CD4-positive, alpha-beta memory T cell (primary cell): ENCODE data around the gene ADAMTSL3. TPM values are rescaled to one million over a fixed set of nuclear protein-coding genes. Genes with fewer than 3 reads are reported as not detected.

Experiments used
- CTCF ChIA-PET: fragments of 350-600 bp; sonication (Branson Sonifier 250); formaldehyde crosslinking; loops from one replicate; lab custom pipeline; 2021; ENCODE audit warnings: inconsistent platforms; ENCODE audit not compliant: partially characterized antibody; lab: Charles Lee
- POLR2A ChIA-PET: fragments of 350-600 bp; sonication (Branson Sonifier 250); formaldehyde crosslinking; loops from one replicate; lab custom pipeline; 2021; ENCODE audit not compliant: partially characterized antibody; lab: Charles Lee
- DNase-seq, 5 donors: peaks; one replicate each; pipeline versions ENCODE4 v3.0.0 to v3.0.0-alpha.2; 2020 to 2022; ENCODE audit warnings: mixed read lengths in 1 of 5
- H3K27ac ChIP-seq: one replicate; pipeline ENCODE4 v1.7.0; 2013; ENCODE audit warnings: low read depth, low read length
- H3K27me3 ChIP-seq: 2 replicates; pipeline ENCODE4 v1.7.0; 2013; ENCODE audit warnings: mild to moderate bottlenecking, low read length, moderate library complexity; ENCODE audit not compliant: insufficient read depth
- H3K36me3 ChIP-seq: 2 replicates; pipeline ENCODE4 v1.7.0; 2013; ENCODE audit warnings: mild to moderate bottlenecking, low read length, moderate library complexity; ENCODE audit not compliant: insufficient read depth
- H3K4me1 ChIP-seq: 2 replicates; pipeline ENCODE4 v1.7.0; 2013; ENCODE audit warnings: mild to moderate bottlenecking, low read length, moderate library complexity; ENCODE audit not compliant: insufficient read depth
- H3K4me3 ChIP-seq, 2 donors: one replicate each; pipeline ENCODE4 v1.7.0; 2013; ENCODE audit warnings: low read length in 2 of 2, mild to moderate bottlenecking in 1 of 2
- H3K9me3 ChIP-seq, 2 donors: one replicate each; pipeline ENCODE4 v1.7.0; 2013; ENCODE audit warnings: low read length in 2 of 2, control low read depth in 1 of 2; ENCODE audit not compliant: control insufficient read depth in 1 of 2
- H3K27ac Mint-ChIP-seq, 7 donors: one replicate each; pipeline ENCODE4 v1.8.0; 2020 to 2021; ENCODE audit warnings: mixed read lengths in 7 of 7, mild to moderate bottlenecking in 6 of 7, inconsistent platforms in 3 of 7, moderate library complexity in 3 of 7
- H3K27me3 Mint-ChIP-seq, 2 donors: one replicate each; pipeline ENCODE4 v1.8.0; 2020 to 2021; ENCODE audit warnings: mixed read lengths in 2 of 2
- H3K36me3 Mint-ChIP-seq, 2 donors: one replicate each; pipeline ENCODE4 v1.8.0; 2020 to 2021; ENCODE audit warnings: mixed read lengths in 2 of 2, inconsistent platforms in 1 of 2, mild to moderate bottlenecking in 1 of 2
- H3K4me1 Mint-ChIP-seq, 4 donors: one replicate each; pipeline ENCODE4 v1.8.0; 2020 to 2021; ENCODE audit warnings: mixed read lengths in 4 of 4, mild to moderate bottlenecking in 1 of 4
- H3K4me3 Mint-ChIP-seq, 8 donors: one replicate each; pipeline ENCODE4 v1.8.0; 2020 to 2021; ENCODE audit warnings: mixed read lengths in 8 of 8, mild to moderate bottlenecking in 7 of 8, moderate library complexity in 6 of 8, inconsistent platforms in 3 of 8
- H3K9me3 Mint-ChIP-seq, 8 donors: one replicate each; pipeline ENCODE4 v1.8.0; 2020 to 2021; ENCODE audit warnings: mixed read lengths in 8 of 8, mild to moderate bottlenecking in 5 of 8, inconsistent platforms in 3 of 8, moderate library complexity in 1 of 8
- intact Hi-C: fragments of 100-400 bp; cut with micrococcal nuclease; formaldehyde crosslinking; loops from one replicate; pipeline ENCODE4 v1.15.1; 2023
- polyA plus RNA-seq, 2 donors: library from polyadenylated mRNA; unstranded; fragments of 300-500 nt; fragmentation: Illumina TruSeq; gene quantifications; one replicate each; pipeline ENCODE4 v1.2.3, GENCODE V29; 2021
- total RNA-seq, 2 experiments: library from RNA; stranded (reverse); gene quantifications; one replicate each; pipeline ENCODE4 v1.2.3, GENCODE V29; 2021

The ADAMTSL3 gene
- total and polyA plus RNA-seq, 4 experiments from 2014 or later: not detected

- Mint-ChIP-seq H3K27me3 (peaks cover 3 to 10% of the 10 kb centered on the region in 2 donors), H3K9me3 (peaks cover 0 to 4% (median under 1%) of the 10 kb centered on the region in 8 donors), H3K36me3 (no peaks in the 10 kb centered on the region), H3K4me3 (no peak overlapping the region), H3K27ac (no peak overlapping the region), H3K4me1 (no peaks in the 10 kb centered on the region)
- H3K36me3 ChIP-seq: no peaks in the 10 kb centered on the region
- H3K4me3 ChIP-seq: no peak overlapping the region
- POLR2A ChIA-PET: no interaction called here
- no peak for DNase-seq
- intact Hi-C loops: no loop called here
- H3K27ac ChIP-seq: no peak overlapping the region
- H3K27me3 ChIP-seq: no peaks in the 10 kb centered on the region
- no peaks in the 10 kb centered on the region for H3K4me1 ChIP-seq
- CTCF ChIA-PET: no interaction called here
- no peaks in the 10 kb centered on the region for H3K9me3 ChIP-seq
Measured at GRCh38 chr15:83911345-83911744, 257.4 kb downstream of the ADAMTSL3 start.

- ChIA-PET CTCF (no interaction called here), POLR2A (no interaction called here)
- peaks cover 0 to 4% (median under 1%) of the 10 kb centered on the region in 8 donors for H3K9me3 Mint-ChIP-seq
- Histone ChIP-seq H3K4me1 (no peaks in the 10 kb centered on the region), H3K4me3 (no peak overlapping the region), H3K27ac (no peak overlapping the region), H3K9me3 (no peaks in the 10 kb centered on the region), H3K27me3 (no peaks in the 10 kb centered on the region), H3K36me3 (no peaks in the 10 kb centered on the region)
- no peaks in the 10 kb centered on the region for H3K36me3 Mint-ChIP-seq
- H3K4me3 Mint-ChIP-seq: no peak overlapping the region
- intact Hi-C loops: no loop called here
- H3K4me1 Mint-ChIP-seq: no peaks in the 10 kb centered on the region
- DNase-seq: no peak
- H3K27me3 Mint-ChIP-seq: peaks cover 3 to 10% of the 10 kb centered on the region in 2 donors
- no peak overlapping the region for H3K27ac Mint-ChIP-seq
Measured at GRCh38 chr15:83912343-83912742, 258.4 kb downstream of the ADAMTSL3 start.

- CTCF ChIA-PET: no interaction called here
- Histone ChIP-seq H3K4me1 (no peaks in the 10 kb centered on the region), H3K27ac (no peak overlapping the region), H3K27me3 (no peaks in the 10 kb centered on the region), H3K4me3 (no peak overlapping the region), H3K9me3 (no peaks in the 10 kb centered on the region), H3K36me3 (no peaks in the 10 kb centered on the region)
- Mint-ChIP-seq H3K4me1 (no peaks in the 10 kb centered on the region), H3K9me3 (peaks cover 0 to 4% (median under 1%) of the 10 kb centered on the region in 8 donors), H3K27ac (no peak overlapping the region), H3K36me3 (no peaks in the 10 kb centered on the region), H3K27me3 (peaks cover 3 to 10% of the 10 kb centered on the region in 2 donors), H3K4me3 (no peak overlapping the region)
- intact Hi-C loops: no loop called here
- DNase-seq: no peak
- POLR2A ChIA-PET: no interaction called here
Measured at GRCh38 chr15:83913034-83913632, 259.2 kb downstream of the ADAMTSL3 start.

GRCh38 chr15:83914906-83915305 lies 261.0 kb downstream of the ADAMTSL3 start:
- Histone ChIP-seq H3K4me3 (no peak overlapping the region), H3K9me3 (no peaks in the 10 kb centered on the region), H3K27ac (no peak overlapping the region), H3K27me3 (no peaks in the 10 kb centered on the region), H3K4me1 (no peaks in the 10 kb centered on the region), H3K36me3 (no peaks in the 10 kb centered on the region)
- Mint-ChIP-seq H3K4me3 (no peak overlapping the region), H3K4me1 (peaks cover 0 to 9% (median 5%) of the 10 kb centered on the region in 4 donors), H3K27me3 (peaks cover 3 to 10% of the 10 kb centered on the region in 2 donors), H3K9me3 (peaks cover 0 to 4% (median 0%) of the 10 kb centered on the region in 8 donors), H3K36me3 (no peaks in the 10 kb centered on the region), H3K27ac (no peak overlapping the region)
- intact Hi-C loops: no loop called here
- DNase-seq: no peak
- POLR2A ChIA-PET: no interaction called here
- CTCF ChIA-PET: no interaction called here

- Mint-ChIP-seq H3K36me3 (no peaks in the 10 kb centered on the region), H3K27me3 (peaks cover 3 to 4% of the 10 kb centered on the region in 2 donors), H3K4me1 (peaks cover 0 to 9% (median 5%) of the 10 kb centered on the region in 4 donors), H3K9me3 (no peaks in the 10 kb centered on the region), H3K27ac (no peak overlapping the region), H3K4me3 (no peak overlapping the region)
- H3K27ac ChIP-seq: no peak overlapping the region
- H3K27me3 ChIP-seq: no peaks in the 10 kb centered on the region
- intact Hi-C loops: no loop called here
- H3K9me3 ChIP-seq: no peaks in the 10 kb centered on the region
- no peak overlapping the region for H3K4me3 ChIP-seq
- POLR2A ChIA-PET: no interaction called here
- CTCF ChIA-PET: no interaction called here
- no peak for DNase-seq
- no peaks in the 10 kb centered on the region for H3K4me1 ChIP-seq
- no peaks in the 10 kb centered on the region for H3K36me3 ChIP-seq
Measured at GRCh38 chr15:83917432-83917831, 263.5 kb downstream of the ADAMTSL3 start.

GRCh38 chr15:83918011-83918410 lies 264.1 kb downstream of the ADAMTSL3 start:
- Histone ChIP-seq H3K4me3 (no peak overlapping the region), H3K36me3 (no peaks in the 10 kb centered on the region), H3K4me1 (no peaks in the 10 kb centered on the region), H3K9me3 (no peaks in the 10 kb centered on the region), H3K27ac (no peak overlapping the region), H3K27me3 (no peaks in the 10 kb centered on the region)
- Mint-ChIP-seq H3K27me3 (peaks cover 3 to 4% of the 10 kb centered on the region in 2 donors), H3K27ac (no peak overlapping the region), H3K4me3 (no peak overlapping the region), H3K4me1 (peaks cover 0 to 9% (median 5%) of the 10 kb centered on the region in 4 donors), H3K9me3 (no peaks in the 10 kb centered on the region), H3K36me3 (no peaks in the 10 kb centered on the region)
- no peak for DNase-seq
- POLR2A ChIA-PET: no interaction called here
- intact Hi-C loops: no loop called here
- CTCF ChIA-PET: no interaction called here

GRCh38 chr15:83919319-83919830 lies 265.5 kb downstream of the ADAMTSL3 start:
- no peaks in the 10 kb centered on the region for H3K9me3 ChIP-seq
- no peak overlapping the region for H3K4me3 ChIP-seq
- Mint-ChIP-seq H3K4me1 (peaks cover 0 to 9% (median 5%) of the 10 kb centered on the region in 4 donors), H3K4me3 (no peak overlapping the region), H3K36me3 (no peaks in the 10 kb centered on the region), H3K27ac (no peak overlapping the region), H3K9me3 (no peaks in the 10 kb centered on the region), H3K27me3 (peaks cover 3 to 4% of the 10 kb centered on the region in 2 donors)
- H3K4me1 ChIP-seq: no peaks in the 10 kb centered on the region
- CTCF ChIA-PET: no interaction called here
- no peak for DNase-seq
- no peaks in the 10 kb centered on the region for H3K27me3 ChIP-seq
- H3K27ac ChIP-seq: no peak overlapping the region
- H3K36me3 ChIP-seq: no peaks in the 10 kb centered on the region
- POLR2A ChIA-PET: no interaction called here
- intact Hi-C loops: no loop called here
